ENCODE data around the gene AUTS2. TPM values are rescaled to one million over a fixed set of nuclear protein-coding genes. Genes with fewer than 3 reads are reported as not detected.

Gene AUTS2
- total and polyA plus RNA-seq, 10 of the 15 experiments (the other 5 are each of a cell fraction or from before 2014, with no cell fraction given), result 6.4 to 55.6 (median 21.6) TPM

DNA sequence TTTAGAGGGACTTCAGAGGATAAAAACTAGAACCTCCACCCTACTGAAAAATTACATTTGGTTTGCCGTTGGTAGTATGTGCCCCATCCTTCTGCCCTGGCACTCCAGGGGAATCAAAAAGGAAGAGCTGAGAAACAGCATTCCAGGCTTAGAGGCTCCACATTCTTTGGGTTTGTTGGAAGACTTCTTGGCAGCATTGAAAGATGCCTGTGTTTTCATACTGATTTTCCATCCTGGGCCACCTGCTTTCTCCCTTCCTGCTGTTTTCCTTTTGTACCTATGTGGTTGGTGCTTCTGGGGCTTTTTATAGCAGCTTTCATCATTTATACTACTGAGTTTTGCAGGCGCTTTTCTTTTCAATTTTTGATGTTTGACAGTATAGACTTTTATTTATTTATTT is 61.7 kb downstream of the AUTS2 start (continued):
- TF ChIP-seq ZBTB11 (CRISPR knock-in tag; IDR thresholded peaks at IDR 0.05) (no peak), GABPA (IDR thresholded peaks at IDR 0.05; ENCODE audit: low read depth) (no peak), ZBTB40 (IDR thresholded peaks at IDR 0.05; ENCODE audit: borderline replicate concordance) (no peak), HDGF (IDR thresholded peaks at IDR 0.05) (no peak), POLR2A (IDR thresholded peaks at IDR 0.05; ENCODE audit: low read depth, low read length) (no peak), GATAD2B (conservative IDR thresholded peaks at IDR 0.05; ENCODE audit: low read depth) (no peak), MEF2B (IDR thresholded peaks at IDR 0.05; ENCODE audit: partially characterized antibody, poor library complexity, severe bottlenecking) (no peak), RAD21 (IDR thresholded peaks at IDR 0.05; ENCODE audit: insufficient read depth, low read depth, low read length) (no peak), YY1 (IDR thresholded peaks at IDR 0.05; ENCODE audit: low read depth, low read length) (no peak), ZZZ3 (IDR thresholded peaks at IDR 0.05; ENCODE audit: control insufficient read depth, insufficient read length, low read depth) (no peak)
- TF ChIP-seq, protein P1, sequence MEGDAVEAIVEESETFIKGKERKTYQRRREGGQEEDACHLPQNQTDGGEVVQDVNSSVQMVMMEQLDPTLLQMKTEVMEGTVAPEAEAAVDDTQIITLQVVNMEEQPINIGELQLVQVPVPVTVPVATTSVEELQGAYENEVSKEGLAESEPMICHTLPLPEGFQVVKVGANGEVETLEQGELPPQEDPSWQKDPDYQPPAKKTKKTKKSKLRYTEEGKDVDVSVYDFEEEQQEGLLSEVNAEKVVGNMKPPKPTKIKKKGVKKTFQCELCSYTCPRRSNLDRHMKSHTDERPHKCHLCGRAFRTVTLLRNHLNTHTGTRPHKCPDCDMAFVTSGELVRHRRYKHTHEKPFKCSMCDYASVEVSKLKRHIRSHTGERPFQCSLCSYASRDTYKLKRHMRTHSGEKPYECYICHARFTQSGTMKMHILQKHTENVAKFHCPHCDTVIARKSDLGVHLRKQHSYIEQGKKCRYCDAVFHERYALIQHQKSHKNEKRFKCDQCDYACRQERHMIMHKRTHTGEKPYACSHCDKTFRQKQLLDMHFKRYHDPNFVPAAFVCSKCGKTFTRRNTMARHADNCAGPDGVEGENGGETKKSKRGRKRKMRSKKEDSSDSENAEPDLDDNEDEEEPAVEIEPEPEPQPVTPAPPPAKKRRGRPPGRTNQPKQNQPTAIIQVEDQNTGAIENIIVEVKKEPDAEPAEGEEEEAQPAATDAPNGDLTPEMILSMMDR (IDR thresholded peaks at IDR 0.05 in 2 of 3, conservative IDR thresholded peaks at IDR 0.05 in 1 of 3; ENCODE audit: control insufficient read depth in 2 of 3, extremely low read depth in 1 of 3, insufficient read depth in 1 of 3, low read depth in 3 of 3, low read length in 3 of 3), result no peak

Measured in GM12878 (cell line).